GM23248 (cell line): Measurements from ENCODE around the gene CTPS2.

Experiments
- EZH2 ChIP-seq: fragments of 200-600 bp; sonication (generic); IDR thresholded peaks from 2 replicates; pipeline ENCODE4 v1.6.1; 2018; ENCODE audit warnings: antibody characterized with exemption, mild to moderate bottlenecking; ENCODE audit not compliant: insufficient read depth, poor library complexity, severe bottlenecking
- EZH2phosphoT487 ChIP-seq: fragments of 200-600 bp; sonication (generic); IDR thresholded peaks from 2 replicates; pipeline ENCODE4 v1.6.1; 2018; ENCODE audit warnings: antibody characterized with exemption, moderate library complexity, mild to moderate bottlenecking, low read depth; ENCODE audit not compliant: insufficient read depth

- TF ChIP-seq EZH2 (no peak), EZH2phosphoT487 (no peak)
Measured at GRCh38 chrX:16592194-16592770, 120.2 kb downstream of the CTPS2 start.
